ENCODE measurements around the gene PDF. TPM values are rescaled to one million over a fixed set of nuclear protein-coding genes. Genes with fewer than 3 reads are reported as not detected.

The PDF gene
- total and polyA plus RNA-seq, 7 donors = 6.5 to 18.6 (median 10.5) TPM; not detected in 1

GRCh38 chr16:69344171-69344570 lies 13.8 kb upstream of the PDF start:
- intact Hi-C loops (cut with DNase I) = no loop called here
- no peak overlapping the region for H3K4me3 ChIP-seq
- no peaks in the 10 kb centered on the region for H3K27me3 ChIP-seq
- H3K36me3 ChIP-seq = peaks cover 0 to 29% (median 4%) of the 10 kb centered on the region in 4 donors
- DNase-seq = no peak
- TF ChIP-seq POLR2AphosphoS5 (IDR thresholded peaks at IDR 0.05) (no peak), POLR2A (IDR thresholded peaks at IDR 0.05) (no peak), EP300 (IDR thresholded peaks at IDR 0.05) (no peak)
- TF ChIP-seq, protein P1, sequence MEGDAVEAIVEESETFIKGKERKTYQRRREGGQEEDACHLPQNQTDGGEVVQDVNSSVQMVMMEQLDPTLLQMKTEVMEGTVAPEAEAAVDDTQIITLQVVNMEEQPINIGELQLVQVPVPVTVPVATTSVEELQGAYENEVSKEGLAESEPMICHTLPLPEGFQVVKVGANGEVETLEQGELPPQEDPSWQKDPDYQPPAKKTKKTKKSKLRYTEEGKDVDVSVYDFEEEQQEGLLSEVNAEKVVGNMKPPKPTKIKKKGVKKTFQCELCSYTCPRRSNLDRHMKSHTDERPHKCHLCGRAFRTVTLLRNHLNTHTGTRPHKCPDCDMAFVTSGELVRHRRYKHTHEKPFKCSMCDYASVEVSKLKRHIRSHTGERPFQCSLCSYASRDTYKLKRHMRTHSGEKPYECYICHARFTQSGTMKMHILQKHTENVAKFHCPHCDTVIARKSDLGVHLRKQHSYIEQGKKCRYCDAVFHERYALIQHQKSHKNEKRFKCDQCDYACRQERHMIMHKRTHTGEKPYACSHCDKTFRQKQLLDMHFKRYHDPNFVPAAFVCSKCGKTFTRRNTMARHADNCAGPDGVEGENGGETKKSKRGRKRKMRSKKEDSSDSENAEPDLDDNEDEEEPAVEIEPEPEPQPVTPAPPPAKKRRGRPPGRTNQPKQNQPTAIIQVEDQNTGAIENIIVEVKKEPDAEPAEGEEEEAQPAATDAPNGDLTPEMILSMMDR (IDR thresholded peaks at IDR 0.05) = no peak
- no peak overlapping the region for H3K27ac ChIP-seq
- WGBS, 2 donors = 93 to 98% methylated on average over 5 of the region's 5 CpGs
- peaks cover 0 to 14% (median 11%) of the 10 kb centered on the region in 4 donors for H3K4me1 ChIP-seq
- no peaks in the 10 kb centered on the region for H3K9me3 ChIP-seq

DNA sequence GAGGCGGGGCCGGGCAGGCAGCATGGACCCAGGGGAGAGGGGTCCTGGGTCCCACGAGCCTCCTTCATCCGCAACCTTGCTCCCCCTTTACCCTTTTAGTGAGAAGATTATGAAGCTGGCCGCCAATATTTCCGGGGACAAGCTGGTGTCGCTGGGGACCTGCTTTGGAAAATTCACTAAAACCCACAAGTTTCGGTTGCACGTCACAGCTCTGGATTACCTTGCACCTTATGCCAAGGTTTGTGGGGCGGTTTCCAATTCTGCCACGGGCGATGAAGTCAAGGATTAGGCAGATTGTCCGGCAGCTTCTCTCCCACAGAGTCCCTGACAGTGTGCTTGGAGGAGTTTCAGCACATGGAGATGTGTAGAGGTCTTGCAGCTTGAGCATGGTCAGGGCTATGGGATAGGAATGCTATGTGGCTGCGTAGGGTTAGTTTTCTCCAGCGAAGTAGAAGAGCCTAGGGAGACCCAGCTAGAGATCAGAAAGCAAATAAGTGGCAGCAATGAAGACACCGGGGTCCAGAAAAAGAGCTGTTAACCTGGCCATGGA lies 9.8 kb upstream of the PDF start:
- 5 to 9% methylated on average over 16 of the region's 16 CpGs for WGBS, 2 donors
- Histone ChIP-seq H3K36me3 (peaks cover 1 to 51% (median 15%) of the 10 kb centered on the region in 4 donors), H3K27ac (peak overlapping the region; percentile 90 to 95 (median 93)), H3K27me3 (no peaks in the 10 kb centered on the region), H3K4me1 (peaks cover 0 to 31% (median 29%) of the 10 kb centered on the region in 4 donors), H3K4me3 (peak overlapping the region; percentile 80 to 98 (median 88)), H3K9me3 (no peaks in the 10 kb centered on the region)
- TF ChIP-seq EP300 (IDR thresholded peaks at IDR 0.05) = no peak
- TF ChIP-seq POLR2AphosphoS5 (IDR thresholded peaks at IDR 0.05) = no peak
- no peak for TF ChIP-seq POLR2A (IDR thresholded peaks at IDR 0.05)
- DNase-seq = no peak
- intact Hi-C loops (cut with DNase I) = no loop called here

GRCh38 chr16:69339289-69340094 lies 9.1 kb upstream of the PDF start, which contains the start of the genes COG8 and NIP7:
Gene COG8, minus strand, starts transcription at chr16:69339564. Its CDS starts 12 bp downstream, at chr16:69339552.
Gene NIP7, plus strand, starts transcription at chr16:69339772. Its CDS starts 58 bp downstream, at chr16:69339830.
- intact Hi-C loops (cut with DNase I) = loop anchor here (2.0 kb wide), 1 partner anchor 29 kb away; the partner anchor contains the start of gene VPS4A
- Histone ChIP-seq H3K27ac (peak within 1 kb of the TSS; percentile 90 to 95 (median 93)), H3K4me1 (peaks cover 0 to 31% (median 29%) of the 10 kb centered on the region in 4 donors), H3K9me3 (no peaks in the 10 kb centered on the region), H3K36me3 (peaks cover 8 to 58% (median 22%) of the 10 kb centered on the region in 4 donors), H3K4me3 (peak within 1 kb of the TSS; percentile 80 to 98 (median 88)), H3K27me3 (no peaks in the 10 kb centered on the region)
- WGBS, 2 donors = 0% methylated on average over 77 of the region's 77 CpGs
- no peak for TF ChIP-seq EP300 (IDR thresholded peaks at IDR 0.05)
- TF ChIP-seq, protein P1 (IDR thresholded peaks at IDR 0.05) = peak; percentile 76 to 91 (median 89)
- peak; percentile 33 to 85 (median 82) for TF ChIP-seq POLR2AphosphoS5 (IDR thresholded peaks at IDR 0.05)
- peak in 1 of 2 donors; percentile 30 for TF ChIP-seq POLR2A (IDR thresholded peaks at IDR 0.05)
- DNase-seq = peak; percentile 97

DNA sequence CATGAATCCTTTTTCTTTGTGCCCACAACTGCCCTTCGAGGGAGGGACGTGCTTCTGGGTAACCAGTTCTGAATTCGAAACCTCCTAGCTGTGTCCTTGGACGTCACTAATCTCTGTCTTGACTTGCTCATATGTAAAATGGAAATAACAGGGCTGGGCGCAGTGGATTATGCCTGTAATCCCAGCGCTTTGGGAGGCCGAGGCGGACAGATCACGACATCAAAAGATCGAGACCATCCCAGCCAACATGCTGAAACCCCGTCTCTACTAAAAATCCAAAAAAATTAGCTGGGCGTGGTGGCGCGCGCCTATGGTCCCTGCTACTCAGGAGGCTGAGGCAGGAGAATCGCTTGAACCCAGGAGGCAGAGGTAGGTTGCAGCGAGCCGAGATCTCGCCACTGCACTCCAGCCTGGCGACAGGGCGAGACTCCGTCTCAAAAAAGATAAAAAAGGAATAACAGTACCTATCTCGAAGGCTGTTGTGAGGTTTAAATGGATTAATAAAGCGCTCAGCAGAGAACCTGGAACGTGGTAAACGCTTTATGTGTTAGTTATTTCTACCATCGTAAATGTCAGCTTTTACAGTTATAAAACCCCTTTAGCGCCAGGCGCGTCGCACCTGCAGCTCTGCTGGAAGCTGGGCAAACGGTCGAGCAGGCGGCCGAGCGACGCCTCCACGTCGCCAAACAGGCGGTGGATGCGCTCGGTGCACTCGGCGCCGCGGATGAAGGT lies 8.3 kb upstream of the PDF start:
- H3K27me3 ChIP-seq = no peaks in the 10 kb centered on the region
- TF ChIP-seq EP300 (IDR thresholded peaks at IDR 0.05) (no peak), POLR2A (IDR thresholded peaks at IDR 0.05) (no peak)
- WGBS, 2 donors = 17 to 19% methylated on average over 46 of the region's 46 CpGs
- peak overlapping the region; percentile 80 to 98 (median 88) for H3K4me3 ChIP-seq
- no peaks in the 10 kb centered on the region for H3K9me3 ChIP-seq
- peaks cover 11 to 61% (median 30%) of the 10 kb centered on the region in 4 donors for H3K36me3 ChIP-seq
- H3K4me1 ChIP-seq = peaks cover 0 to 31% (median 29%) of the 10 kb centered on the region in 4 donors
- no peak for DNase-seq
- H3K27ac ChIP-seq = peak overlapping the region; percentile 90 to 95 (median 93)
- intact Hi-C loops (cut with DNase I) = loop anchor here (2.0 kb wide), 1 partner anchor 28 kb away; the partner anchor contains the start of gene VPS4A

GRCh38 chr16:69334696-69335095 lies 4.3 kb upstream of the PDF start:
- 95 to 96% methylated on average over 9 of the region's 9 CpGs for WGBS, 2 donors
- peaks cover 0 to 35% (median 29%) of the 10 kb centered on the region in 4 donors for H3K4me1 ChIP-seq
- H3K27ac ChIP-seq = no peak overlapping the region
- H3K27me3 ChIP-seq = no peaks in the 10 kb centered on the region
- no peak for DNase-seq
- no peak overlapping the region for H3K4me3 ChIP-seq
- intact Hi-C loops (cut with DNase I) = no loop called here
- H3K36me3 ChIP-seq = peaks cover 11 to 59% (median 37%) of the 10 kb centered on the region in 4 donors
- H3K9me3 ChIP-seq = no peaks in the 10 kb centered on the region
- TF ChIP-seq POLR2AphosphoS5 (IDR thresholded peaks at IDR 0.05) (no peak), EP300 (IDR thresholded peaks at IDR 0.05) (no peak), POLR2A (IDR thresholded peaks at IDR 0.05) (no peak)
- TF ChIP-seq, protein P1 (IDR thresholded peaks at IDR 0.05) = no peak

Measured in sigmoid colon (tissue), 7 donors.